A549 (cell line): ENCODE measurements around the gene SARM1.

Source experiments
- CBX8 ChIP-seq: fragments of 200-600 bp; sonication (generic); IDR thresholded peaks from 2 replicates; pipeline ENCODE4 v1.6.1; 2016
- CHD2 ChIP-seq: fragments of 150-350 bp; IDR thresholded peaks from 2 replicates; pipeline ENCODE4 v1.6.1; 2014; ENCODE audit warnings: low read length; ENCODE audit not compliant: partially characterized antibody
- EP300 ChIP-seq, 2 experiments: fragments of >200 bp; sonication (Bioruptor Twin); formaldehyde crosslinking; IDR thresholded peaks; 2 replicates in 1 of 2; 3 replicates in 1 of 2; pipeline ENCODE4 v1.6.1; 2016 to 2017
- HOXB13 ChIP-seq: fragments of 250-450 bp; sonication (Bioruptor Pico); IDR thresholded peaks from 2 replicates; pipeline ENCODE4 v1.5.0; 2020; ENCODE audit warnings: low read depth, mild to moderate bottlenecking, moderate library complexity
- MAFK ChIP-seq: fragments of 450-650 bp; IDR thresholded peaks from 2 replicates; pipeline ENCODE4 v1.6.1; 2014; ENCODE audit not compliant: partially characterized antibody
- POLR2A ChIP-seq: IDR thresholded peaks from 2 replicates; pipeline ENCODE4 v1.6.1; 2012; ENCODE audit warnings: mild to moderate bottlenecking, low read length
- RCOR1 ChIP-seq: fragments of 150-350 bp; IDR thresholded peaks from 2 replicates; pipeline ENCODE4 v1.6.1; 2014; ENCODE audit warnings: antibody characterized with exemption, low read length, low read depth
- TF ChIP-seq, protein P1 (sequence below): fragments of 450-650 bp; IDR thresholded peaks from 2 replicates; pipeline ENCODE4 v1.6.1; 2014; ENCODE audit warnings: antibody characterized with exemption
- TF ChIP-seq, protein P2 (sequence below): fragments of >200 bp; sonication (Bioruptor Twin); formaldehyde crosslinking; IDR thresholded peaks from 3 replicates; pipeline ENCODE4 v1.5.1; 2016
- TF ChIP-seq, protein P3 (sequence below): fragments of >200 bp; sonication (Bioruptor Twin); formaldehyde crosslinking; IDR thresholded peaks from 3 replicates; pipeline ENCODE4 v1.6.1; 2016
- TF ChIP-seq, protein P4 (sequence below): fragments of 200-600 bp; sonication (generic); IDR thresholded peaks from 2 replicates; pipeline ENCODE4 v1.6.1; 2016; ENCODE audit warnings: antibody characterized with exemption, mild to moderate bottlenecking, moderate library complexity
- TF ChIP-seq, protein P5 (sequence below): IDR thresholded peaks from 2 replicates; pipeline ENCODE4 v1.6.1; 2012; ENCODE audit warnings: low read depth, borderline replicate concordance

DNA sequence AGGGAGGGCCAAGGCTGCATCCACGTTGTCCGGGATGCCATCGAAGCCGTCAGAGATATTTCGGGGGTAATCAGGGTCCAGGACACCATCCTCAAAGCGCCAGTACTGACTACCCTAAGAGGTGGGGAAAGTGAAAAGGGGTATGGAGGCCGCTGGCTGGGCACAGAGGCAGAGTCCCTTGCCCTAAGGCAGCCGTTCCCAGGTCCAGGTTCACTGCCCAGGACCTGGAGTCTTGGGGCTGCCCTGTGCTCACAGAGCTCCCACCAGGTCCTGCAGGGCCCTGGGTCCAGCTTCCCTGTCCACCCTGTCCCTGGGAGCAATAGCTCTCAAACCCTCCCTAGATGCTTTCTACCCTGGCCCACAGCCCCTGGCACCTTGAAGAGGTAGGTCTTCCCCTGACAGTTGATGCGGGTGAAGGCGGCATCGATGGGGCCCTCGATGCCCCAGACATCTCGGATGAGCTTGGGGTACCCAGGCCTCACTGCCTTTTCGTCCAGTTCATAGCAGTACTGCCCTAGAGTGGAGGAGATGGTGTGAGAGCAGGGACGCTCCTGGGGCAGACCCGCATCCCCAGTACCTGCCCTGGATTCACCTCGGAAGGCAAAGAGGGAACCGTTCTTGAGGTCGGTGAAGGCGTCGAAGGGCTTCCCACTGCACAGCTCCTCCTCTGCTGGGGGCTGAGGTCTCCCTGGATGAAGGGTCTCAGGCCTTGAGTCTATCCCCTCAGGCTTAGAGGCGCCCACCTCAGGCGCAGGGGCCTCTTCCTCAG is 2.4 kb upstream of the SARM1 start:
- TF ChIP-seq, protein P1, sequence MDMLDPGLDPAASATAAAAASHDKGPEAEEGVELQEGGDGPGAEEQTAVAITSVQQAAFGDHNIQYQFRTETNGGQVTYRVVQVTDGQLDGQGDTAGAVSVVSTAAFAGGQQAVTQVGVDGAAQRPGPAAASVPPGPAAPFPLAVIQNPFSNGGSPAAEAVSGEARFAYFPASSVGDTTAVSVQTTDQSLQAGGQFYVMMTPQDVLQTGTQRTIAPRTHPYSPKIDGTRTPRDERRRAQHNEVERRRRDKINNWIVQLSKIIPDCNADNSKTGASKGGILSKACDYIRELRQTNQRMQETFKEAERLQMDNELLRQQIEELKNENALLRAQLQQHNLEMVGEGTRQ: no peak
- TF ChIP-seq CHD2 (no peak), EP300 (IDR thresholded peaks at IDR 0.05) (no peak), CBX8 (no peak), RCOR1 (no peak), MAFK (no peak), HOXB13 (CRISPR knock-in tag) (no peak), POLR2A (no peak)
- TF ChIP-seq, protein P2, sequence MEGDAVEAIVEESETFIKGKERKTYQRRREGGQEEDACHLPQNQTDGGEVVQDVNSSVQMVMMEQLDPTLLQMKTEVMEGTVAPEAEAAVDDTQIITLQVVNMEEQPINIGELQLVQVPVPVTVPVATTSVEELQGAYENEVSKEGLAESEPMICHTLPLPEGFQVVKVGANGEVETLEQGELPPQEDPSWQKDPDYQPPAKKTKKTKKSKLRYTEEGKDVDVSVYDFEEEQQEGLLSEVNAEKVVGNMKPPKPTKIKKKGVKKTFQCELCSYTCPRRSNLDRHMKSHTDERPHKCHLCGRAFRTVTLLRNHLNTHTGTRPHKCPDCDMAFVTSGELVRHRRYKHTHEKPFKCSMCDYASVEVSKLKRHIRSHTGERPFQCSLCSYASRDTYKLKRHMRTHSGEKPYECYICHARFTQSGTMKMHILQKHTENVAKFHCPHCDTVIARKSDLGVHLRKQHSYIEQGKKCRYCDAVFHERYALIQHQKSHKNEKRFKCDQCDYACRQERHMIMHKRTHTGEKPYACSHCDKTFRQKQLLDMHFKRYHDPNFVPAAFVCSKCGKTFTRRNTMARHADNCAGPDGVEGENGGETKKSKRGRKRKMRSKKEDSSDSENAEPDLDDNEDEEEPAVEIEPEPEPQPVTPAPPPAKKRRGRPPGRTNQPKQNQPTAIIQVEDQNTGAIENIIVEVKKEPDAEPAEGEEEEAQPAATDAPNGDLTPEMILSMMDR: no peak
- TF ChIP-seq, protein P3, sequence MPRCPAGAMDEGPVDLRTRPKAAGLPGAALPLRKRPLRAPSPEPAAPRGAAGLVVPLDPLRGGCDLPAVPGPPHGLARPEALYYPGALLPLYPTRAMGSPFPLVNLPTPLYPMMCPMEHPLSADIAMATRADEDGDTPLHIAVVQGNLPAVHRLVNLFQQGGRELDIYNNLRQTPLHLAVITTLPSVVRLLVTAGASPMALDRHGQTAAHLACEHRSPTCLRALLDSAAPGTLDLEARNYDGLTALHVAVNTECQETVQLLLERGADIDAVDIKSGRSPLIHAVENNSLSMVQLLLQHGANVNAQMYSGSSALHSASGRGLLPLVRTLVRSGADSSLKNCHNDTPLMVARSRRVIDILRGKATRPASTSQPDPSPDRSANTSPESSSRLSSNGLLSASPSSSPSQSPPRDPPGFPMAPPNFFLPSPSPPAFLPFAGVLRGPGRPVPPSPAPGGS: no peak
- TF ChIP-seq, protein P4, sequence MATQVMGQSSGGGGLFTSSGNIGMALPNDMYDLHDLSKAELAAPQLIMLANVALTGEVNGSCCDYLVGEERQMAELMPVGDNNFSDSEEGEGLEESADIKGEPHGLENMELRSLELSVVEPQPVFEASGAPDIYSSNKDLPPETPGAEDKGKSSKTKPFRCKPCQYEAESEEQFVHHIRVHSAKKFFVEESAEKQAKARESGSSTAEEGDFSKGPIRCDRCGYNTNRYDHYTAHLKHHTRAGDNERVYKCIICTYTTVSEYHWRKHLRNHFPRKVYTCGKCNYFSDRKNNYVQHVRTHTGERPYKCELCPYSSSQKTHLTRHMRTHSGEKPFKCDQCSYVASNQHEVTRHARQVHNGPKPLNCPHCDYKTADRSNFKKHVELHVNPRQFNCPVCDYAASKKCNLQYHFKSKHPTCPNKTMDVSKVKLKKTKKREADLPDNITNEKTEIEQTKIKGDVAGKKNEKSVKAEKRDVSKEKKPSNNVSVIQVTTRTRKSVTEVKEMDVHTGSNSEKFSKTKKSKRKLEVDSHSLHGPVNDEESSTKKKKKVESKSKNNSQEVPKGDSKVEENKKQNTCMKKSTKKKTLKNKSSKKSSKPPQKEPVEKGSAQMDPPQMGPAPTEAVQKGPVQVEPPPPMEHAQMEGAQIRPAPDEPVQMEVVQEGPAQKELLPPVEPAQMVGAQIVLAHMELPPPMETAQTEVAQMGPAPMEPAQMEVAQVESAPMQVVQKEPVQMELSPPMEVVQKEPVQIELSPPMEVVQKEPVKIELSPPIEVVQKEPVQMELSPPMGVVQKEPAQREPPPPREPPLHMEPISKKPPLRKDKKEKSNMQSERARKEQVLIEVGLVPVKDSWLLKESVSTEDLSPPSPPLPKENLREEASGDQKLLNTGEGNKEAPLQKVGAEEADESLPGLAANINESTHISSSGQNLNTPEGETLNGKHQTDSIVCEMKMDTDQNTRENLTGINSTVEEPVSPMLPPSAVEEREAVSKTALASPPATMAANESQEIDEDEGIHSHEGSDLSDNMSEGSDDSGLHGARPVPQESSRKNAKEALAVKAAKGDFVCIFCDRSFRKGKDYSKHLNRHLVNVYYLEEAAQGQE: no peak
- TF ChIP-seq, protein P5, sequence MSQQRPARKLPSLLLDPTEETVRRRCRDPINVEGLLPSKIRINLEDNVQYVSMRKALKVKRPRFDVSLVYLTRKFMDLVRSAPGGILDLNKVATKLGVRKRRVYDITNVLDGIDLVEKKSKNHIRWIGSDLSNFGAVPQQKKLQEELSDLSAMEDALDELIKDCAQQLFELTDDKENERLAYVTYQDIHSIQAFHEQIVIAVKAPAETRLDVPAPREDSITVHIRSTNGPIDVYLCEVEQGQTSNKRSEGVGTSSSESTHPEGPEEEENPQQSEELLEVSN: no peak
